Neuronal stem cell (in vitro differentiated cells): ENCODE data around the gene ODAD2.

ENCODE experiments used
- DNase-seq: peaks from one replicate; pipeline ENCODE4 v3.0.0-alpha.2; 2013; ENCODE audit warnings: low spot score
- H2AFZ ChIP-seq: one replicate; pipeline ENCODE4 v1.6.1; 2013; ENCODE audit warnings: mild to moderate bottlenecking, low read length, inconsistent platforms
- H2AK5ac ChIP-seq: 2 replicates; pipeline ENCODE4 v1.6.1; 2013; ENCODE audit warnings: low read depth, mild to moderate bottlenecking, inconsistent platforms, low read length, moderate library complexity, mixed read lengths
- H2BK120ac ChIP-seq: 2 replicates; pipeline ENCODE4 v1.6.1; 2013; ENCODE audit warnings: low read depth, mild to moderate bottlenecking, inconsistent platforms, low read length, moderate library complexity, mixed read lengths
- H2BK12ac ChIP-seq: one replicate; pipeline ENCODE4 v1.6.1; 2013; ENCODE audit warnings: low read length, inconsistent platforms
- H2BK15ac ChIP-seq: 2 replicates; pipeline ENCODE4 v1.6.1; 2013; ENCODE audit warnings: mild to moderate bottlenecking, low read length, inconsistent platforms, mixed read lengths
- H2BK5ac ChIP-seq: one replicate; pipeline ENCODE4 v1.6.1; 2013; ENCODE audit warnings: inconsistent platforms, mild to moderate bottlenecking, low read length, moderate library complexity
- H3K14ac ChIP-seq: one replicate; pipeline ENCODE4 v1.6.1; 2013; ENCODE audit warnings: low read length, inconsistent platforms
- H3K18ac ChIP-seq: 2 replicates; pipeline ENCODE4 v1.6.1; 2013; ENCODE audit warnings: low read length, inconsistent platforms
- H3K23ac ChIP-seq: 2 replicates; pipeline ENCODE4 v1.6.1; 2013; ENCODE audit warnings: low read depth, mild to moderate bottlenecking, mixed read lengths, low read length, inconsistent platforms; ENCODE audit not compliant: poor library complexity
- H3K27ac ChIP-seq: replicated peaks from 3 replicates; pipeline ENCODE4 v1.5.1; 2013; ENCODE audit warnings: low read length, inconsistent platforms
- H3K27me3 ChIP-seq, 3 experiments: 2 replicates each; pipeline ENCODE4 v1.6.1; 2013; ENCODE audit warnings: low read length in 3 of 3, mild to moderate bottlenecking in 2 of 3, inconsistent platforms in 1 of 3, low read depth in 1 of 3, mixed read lengths in 1 of 3, moderate library complexity in 1 of 3; ENCODE audit not compliant: control insufficient read depth in 3 of 3, insufficient read depth in 3 of 3
- H3K36me3 ChIP-seq, 2 donors: replicated peaks in 1 of 2; 2 replicates each; pipeline ENCODE4 v1.6.1; 2013; ENCODE audit warnings: low read length in 2 of 2; ENCODE audit not compliant: control insufficient read depth in 2 of 2, insufficient read depth in 2 of 2
- H3K4ac ChIP-seq: 2 replicates; pipeline ENCODE4 v1.6.1; 2013; ENCODE audit warnings: inconsistent platforms, mild to moderate bottlenecking, low read length, moderate library complexity
- H3K4me1 ChIP-seq, 2 donors: 1 replicate in 1 of 2; 2 replicates in 1 of 2; pipeline ENCODE4 v1.6.1; 2013; ENCODE audit warnings: low read length in 2 of 2, low read depth in 1 of 2; ENCODE audit not compliant: control insufficient read depth in 2 of 2, insufficient read depth in 1 of 2
- H3K4me2 ChIP-seq: one replicate; pipeline ENCODE4 v1.6.1; 2013; ENCODE audit warnings: mild to moderate bottlenecking, low read length, inconsistent platforms; ENCODE audit not compliant: insufficient read depth, poor library complexity, severe bottlenecking
- H3K4me3 ChIP-seq, 2 donors: 2 replicates each; pipeline ENCODE4 v1.5.1; 2013; ENCODE audit warnings: low read length in 2 of 2, mild to moderate bottlenecking in 2 of 2, inconsistent platforms in 1 of 2, moderate library complexity in 1 of 2
- H3K79me1 ChIP-seq: one replicate; pipeline ENCODE4 v1.6.1; 2013; ENCODE audit warnings: low read depth, mild to moderate bottlenecking, inconsistent platforms, low read length, moderate library complexity
- H3K9ac ChIP-seq: one replicate; pipeline ENCODE4 v1.6.1; 2013; ENCODE audit warnings: mild to moderate bottlenecking, low read depth, low read length, inconsistent platforms; ENCODE audit not compliant: poor library complexity
- H3K9me3 ChIP-seq, 2 donors: replicated peaks in 1 of 2; 2 replicates each; pipeline versions ENCODE3 to v1.6.1; 2013; ENCODE audit warnings: low read length in 2 of 2, mild to moderate bottlenecking in 2 of 2, inconsistent platforms in 1 of 2, low read depth in 1 of 2, mixed read lengths in 1 of 2, moderate library complexity in 1 of 2; ENCODE audit not compliant: control insufficient read depth in 2 of 2, insufficient read depth in 1 of 2
- H4K8ac ChIP-seq: one replicate; pipeline ENCODE4 v1.6.1; 2013; ENCODE audit warnings: low read depth, mild to moderate bottlenecking, inconsistent platforms, low read length, moderate library complexity
- H4K91ac ChIP-seq: one replicate; pipeline ENCODE4 v1.6.1; 2013; ENCODE audit warnings: low read length, low read depth, mild to moderate bottlenecking, inconsistent platforms; ENCODE audit not compliant: poor library complexity
- WGBS, 2 donors: extraction: QIAGEN DNeasy Blood & Tissue Kit; methylation state at CpG; one replicate each; pipeline ENCODE4 v1.1.7; 2013; ENCODE audit warnings: missing lambda C conversion rate in 2 of 2, mixed read lengths in 1 of 2; ENCODE audit not compliant: insufficient read length in 2 of 2, insufficient replicate concordance in 1 of 2; ENCODE audit errors: extremely low coverage in 2 of 2; 5-methylcytosine and 5-hydroxymethylcytosine counted together

ODAD2 gene

DNA sequence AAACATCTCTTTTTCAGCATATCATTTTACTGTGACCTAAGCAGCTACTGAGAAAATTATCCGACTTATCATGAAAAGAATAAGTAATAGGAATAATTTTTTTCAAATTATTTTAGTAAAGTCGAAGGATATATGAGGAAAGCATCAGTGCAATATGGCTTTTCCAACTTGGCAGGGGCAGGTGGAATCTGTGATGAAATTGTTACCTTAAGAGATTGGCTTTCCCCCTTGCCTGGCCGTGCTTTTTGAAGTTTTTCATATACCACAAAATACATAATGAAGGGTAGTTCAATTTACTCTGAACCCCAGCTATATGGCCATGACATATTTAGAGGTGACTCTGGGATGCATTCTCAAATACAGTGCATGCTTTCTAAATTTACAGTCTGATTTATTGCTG lies 166.1 kb downstream of the ODAD2 start:
- no peak overlapping the region for H4K91ac ChIP-seq
- no peak for DNase-seq
- H2BK120ac ChIP-seq, result no peak overlapping the region
- no peak overlapping the region for H2BK5ac ChIP-seq
- H3K4me2 ChIP-seq, result no peak overlapping the region
- H2AK5ac ChIP-seq, result no peak overlapping the region
- H3K27ac ChIP-seq, result no peak overlapping the region
- no peak overlapping the region for H3K9ac ChIP-seq
- no peak overlapping the region for H2AFZ ChIP-seq
- peaks cover 0 to 2% of the 10 kb centered on the region in 2 donors for H3K4me1 ChIP-seq
- WGBS, 2 donors, result no CpG with 5 or more reads among the region's 3 CpGs
- H2BK15ac ChIP-seq, result no peak overlapping the region
- no peak overlapping the region for H3K14ac ChIP-seq
- no peak overlapping the region for H3K4me3 ChIP-seq
- no peak overlapping the region for H3K4ac ChIP-seq
- no peak overlapping the region for H2BK12ac ChIP-seq
- peaks cover 0 to 2% of the 10 kb centered on the region in 2 donors for H3K9me3 ChIP-seq
- H3K23ac ChIP-seq, result no peak overlapping the region
- no peaks in the 10 kb centered on the region for H3K36me3 ChIP-seq
- H3K27me3 ChIP-seq, result no peaks in the 10 kb centered on the region
- H3K79me1 ChIP-seq, result no peaks in the 10 kb centered on the region
- H4K8ac ChIP-seq, result no peak overlapping the region
- no peak overlapping the region for H3K18ac ChIP-seq

GRCh38 chr10:27826369-27826768 lies 172.5 kb downstream of the ODAD2 start:
- Histone ChIP-seq H3K4me2 (no peak overlapping the region), H3K14ac (no peak overlapping the region), H3K27me3 (no peaks in the 10 kb centered on the region), H4K91ac (no peak overlapping the region), H4K8ac (no peak overlapping the region), H3K4ac (no peak overlapping the region), H3K36me3 (no peaks in the 10 kb centered on the region), H3K9ac (no peak overlapping the region), H3K18ac (no peak overlapping the region), H3K4me3 (no peak overlapping the region), H3K27ac (no peak overlapping the region), H3K9me3 (peaks cover 0 to 2% of the 10 kb centered on the region in 2 donors), H3K79me1 (no peaks in the 10 kb centered on the region), H2BK15ac (no peak overlapping the region), H3K4me1 (no peaks in the 10 kb centered on the region), H2BK5ac (no peak overlapping the region), H2AK5ac (no peak overlapping the region), H2AFZ (no peak overlapping the region), H2BK12ac (no peak overlapping the region), H2BK120ac (no peak overlapping the region), H3K23ac (no peak overlapping the region)
- DNase-seq, result no peak
- WGBS, 2 donors, result no CpG with 5 or more reads among the region's 9 CpGs

GRCh38 chr10:27822301-27822700 lies 176.6 kb downstream of the ODAD2 start:
- H2BK120ac ChIP-seq, result no peak overlapping the region
- no peak overlapping the region for H3K4ac ChIP-seq
- H3K9me3 ChIP-seq, result peaks cover 0 to 2% of the 10 kb centered on the region in 2 donors
- DNase-seq, result no peak
- H2AK5ac ChIP-seq, result no peak overlapping the region
- no CpG with 5 or more reads among the region's 4 CpGs for WGBS, 2 donors
- H3K18ac ChIP-seq, result no peak overlapping the region
- H3K23ac ChIP-seq, result no peak overlapping the region
- H2BK12ac ChIP-seq, result no peak overlapping the region
- no peak overlapping the region for H2AFZ ChIP-seq
- H2BK5ac ChIP-seq, result no peak overlapping the region
- H3K14ac ChIP-seq, result no peak overlapping the region
- no peak overlapping the region for H3K4me3 ChIP-seq
- H4K8ac ChIP-seq, result no peak overlapping the region
- no peaks in the 10 kb centered on the region for H3K79me1 ChIP-seq
- no peaks in the 10 kb centered on the region for H3K27me3 ChIP-seq
- H4K91ac ChIP-seq, result no peak overlapping the region
- H3K27ac ChIP-seq, result no peak overlapping the region
- H2BK15ac ChIP-seq, result no peak overlapping the region
- H3K4me2 ChIP-seq, result no peak overlapping the region
- no peak overlapping the region for H3K9ac ChIP-seq
- no peaks in the 10 kb centered on the region for H3K36me3 ChIP-seq
- no peaks in the 10 kb centered on the region for H3K4me1 ChIP-seq

DNA sequence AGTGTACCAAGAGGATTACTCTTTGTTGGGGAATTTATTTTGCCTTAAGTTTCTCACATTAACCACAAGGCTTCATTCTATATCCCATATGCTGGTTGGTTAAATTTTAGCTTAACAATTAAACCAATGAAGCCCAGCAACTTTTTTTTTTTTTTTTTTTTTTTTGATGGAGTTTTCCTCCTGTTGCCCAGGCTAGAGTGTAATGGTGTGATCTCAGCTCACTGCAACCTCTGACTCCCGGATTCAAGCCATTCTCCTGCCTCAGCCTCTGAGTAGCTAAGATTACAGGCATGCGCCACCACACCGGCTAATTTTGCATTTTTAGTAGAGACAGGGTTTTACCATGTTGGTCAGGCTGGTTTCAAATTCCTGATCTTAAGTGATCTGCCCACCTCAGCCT lies 178.2 kb downstream of the ODAD2 start:
- Histone ChIP-seq H3K4me1 (no peaks in the 10 kb centered on the region), H3K18ac (no peak overlapping the region), H3K27ac (no peak overlapping the region), H2AK5ac (no peak overlapping the region), H3K9me3 (peaks cover 0 to 2% of the 10 kb centered on the region in 2 donors), H4K8ac (no peak overlapping the region), H2AFZ (no peak overlapping the region), H3K4me3 (no peak overlapping the region), H2BK120ac (no peak overlapping the region), H3K79me1 (no peaks in the 10 kb centered on the region), H2BK5ac (no peak overlapping the region), H3K9ac (no peak overlapping the region), H3K4ac (no peak overlapping the region), H2BK15ac (no peak overlapping the region), H2BK12ac (no peak overlapping the region), H3K4me2 (no peak overlapping the region), H3K36me3 (no peaks in the 10 kb centered on the region), H3K23ac (no peak overlapping the region), H3K27me3 (no peaks in the 10 kb centered on the region), H3K14ac (no peak overlapping the region), H4K91ac (no peak overlapping the region)
- DNase-seq, result no peak
- no CpG with 5 or more reads among the region's 3 CpGs for WGBS, 2 donors
